ENCODE results near the gene NAV3. TPM values are rescaled to one million over a fixed set of nuclear protein-coding genes. Genes with fewer than 3 reads are reported as not detected.

Gene NAV3
- total RNA-seq, 2 donors from 2014 or later = 0.72 to 1.9 TPM

DNA sequence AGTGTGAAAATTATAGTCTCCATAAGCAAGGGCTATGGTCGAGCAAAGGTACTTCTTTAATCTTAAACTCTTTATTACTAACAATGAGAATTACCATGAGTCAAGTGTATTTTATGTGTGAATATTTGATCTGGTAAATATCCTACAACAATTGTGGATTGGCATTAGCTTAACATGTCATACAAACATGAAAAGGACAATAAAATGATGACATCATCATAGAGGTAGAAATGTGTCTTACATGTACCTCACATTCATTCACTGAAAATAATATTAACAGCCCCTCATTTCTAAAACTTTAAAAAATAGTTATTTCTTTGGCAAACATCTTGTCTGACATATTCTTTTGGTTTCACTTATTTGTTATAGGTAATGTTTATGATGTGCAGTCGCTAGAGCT lies 355.0 kb downstream of the NAV3 start:
- Histone ChIP-seq H3K9me3 (no peaks in the 10 kb centered on the region), H3K27ac (no peak overlapping the region), H3K9ac (ENCODE audit: low read depth in 2 of 2, low read length in 2 of 2) (no peak overlapping the region), H3K27me3 (no peaks in the 10 kb centered on the region), H3K4me3 (no peak overlapping the region), H3K36me3 (no peaks in the 10 kb centered on the region), H3K4me1 (no peaks in the 10 kb centered on the region)
- intact Hi-C loops (cut with DNase I) = no loop called here
- DNase-seq = no peak
- TF ChIP-seq, protein P1, sequence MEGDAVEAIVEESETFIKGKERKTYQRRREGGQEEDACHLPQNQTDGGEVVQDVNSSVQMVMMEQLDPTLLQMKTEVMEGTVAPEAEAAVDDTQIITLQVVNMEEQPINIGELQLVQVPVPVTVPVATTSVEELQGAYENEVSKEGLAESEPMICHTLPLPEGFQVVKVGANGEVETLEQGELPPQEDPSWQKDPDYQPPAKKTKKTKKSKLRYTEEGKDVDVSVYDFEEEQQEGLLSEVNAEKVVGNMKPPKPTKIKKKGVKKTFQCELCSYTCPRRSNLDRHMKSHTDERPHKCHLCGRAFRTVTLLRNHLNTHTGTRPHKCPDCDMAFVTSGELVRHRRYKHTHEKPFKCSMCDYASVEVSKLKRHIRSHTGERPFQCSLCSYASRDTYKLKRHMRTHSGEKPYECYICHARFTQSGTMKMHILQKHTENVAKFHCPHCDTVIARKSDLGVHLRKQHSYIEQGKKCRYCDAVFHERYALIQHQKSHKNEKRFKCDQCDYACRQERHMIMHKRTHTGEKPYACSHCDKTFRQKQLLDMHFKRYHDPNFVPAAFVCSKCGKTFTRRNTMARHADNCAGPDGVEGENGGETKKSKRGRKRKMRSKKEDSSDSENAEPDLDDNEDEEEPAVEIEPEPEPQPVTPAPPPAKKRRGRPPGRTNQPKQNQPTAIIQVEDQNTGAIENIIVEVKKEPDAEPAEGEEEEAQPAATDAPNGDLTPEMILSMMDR (IDR thresholded peaks at IDR 0.05) = no peak

DNA sequence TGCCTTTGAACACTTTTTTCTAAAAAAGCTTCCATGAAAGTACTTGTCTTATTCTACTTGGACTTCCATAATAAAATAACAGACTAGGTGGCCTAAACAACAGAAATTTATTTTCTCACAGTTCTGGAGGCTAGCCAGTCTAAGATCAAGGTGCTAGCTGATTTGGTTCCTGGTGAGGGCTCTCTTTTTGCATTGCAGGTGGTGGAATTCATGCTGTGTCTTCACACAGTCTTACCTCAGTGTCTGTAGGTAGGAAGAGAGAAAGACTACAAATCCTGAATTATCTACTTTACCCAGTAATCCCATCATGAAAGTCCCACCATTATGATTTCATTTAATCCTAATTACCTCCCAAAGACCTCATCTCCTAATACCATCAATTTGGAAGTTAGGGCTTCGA lies 356.0 kb downstream of the NAV3 start:
- H3K9me3 ChIP-seq = no peaks in the 10 kb centered on the region
- H3K4me3 ChIP-seq = no peak overlapping the region
- no peak for DNase-seq
- TF ChIP-seq, protein P1 (IDR thresholded peaks at IDR 0.05) = no peak
- H3K27me3 ChIP-seq = no peaks in the 10 kb centered on the region
- no peaks in the 10 kb centered on the region for H3K4me1 ChIP-seq
- no peak overlapping the region for H3K27ac ChIP-seq
- intact Hi-C loops (cut with DNase I) = no loop called here
- no peak overlapping the region for H3K9ac ChIP-seq (ENCODE audit: low read depth in 2 of 2, low read length in 2 of 2)
- no peaks in the 10 kb centered on the region for H3K36me3 ChIP-seq

DNA sequence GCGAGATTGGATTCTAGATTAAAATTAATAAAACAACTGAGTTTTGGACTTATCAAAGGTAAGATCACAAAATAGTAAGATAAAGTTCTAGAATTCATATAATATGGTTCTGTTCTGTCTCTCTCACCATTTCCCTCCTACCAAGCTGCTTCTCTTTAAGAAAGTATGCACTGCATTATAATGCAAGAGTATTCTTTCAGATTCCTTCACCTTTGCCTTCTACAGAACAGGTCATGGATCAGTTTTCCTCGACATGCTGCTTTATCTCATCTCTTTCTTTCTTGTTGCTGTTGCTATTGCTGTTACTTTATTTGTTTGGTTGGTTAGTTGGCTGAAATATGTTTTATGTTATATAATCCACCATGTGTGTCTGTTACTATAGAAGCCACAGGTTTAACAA lies 357.0 kb downstream of the NAV3 start:
- Histone ChIP-seq H3K4me1 (no peaks in the 10 kb centered on the region), H3K9ac (ENCODE audit: low read depth in 2 of 2, low read length in 2 of 2) (no peak overlapping the region), H3K9me3 (no peaks in the 10 kb centered on the region), H3K36me3 (no peaks in the 10 kb centered on the region), H3K27ac (no peak overlapping the region), H3K27me3 (no peaks in the 10 kb centered on the region), H3K4me3 (no peak overlapping the region)
- intact Hi-C loops (cut with DNase I) = no loop called here
- TF ChIP-seq, protein P1 (IDR thresholded peaks at IDR 0.05) = no peak
- DNase-seq = no peak

DNA sequence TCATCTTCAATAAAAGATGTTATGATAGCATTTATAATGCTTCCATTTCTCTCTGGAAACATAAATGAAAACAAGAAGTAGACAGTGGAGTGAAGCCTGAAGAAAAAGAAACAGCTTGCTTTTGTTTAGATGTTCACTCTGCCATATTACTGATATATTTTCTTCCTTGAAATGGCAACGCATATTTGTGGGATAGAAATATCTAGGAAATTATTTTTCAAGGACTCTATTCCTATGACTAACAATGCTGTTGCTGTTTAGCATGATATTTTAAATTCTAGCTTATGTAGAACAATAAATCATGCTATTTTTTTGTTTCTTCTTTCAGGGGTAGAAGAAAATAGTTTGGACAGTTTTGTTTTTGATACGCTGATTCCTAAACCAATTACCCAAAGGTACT lies 359.0 kb downstream of the NAV3 start:
- TF ChIP-seq, protein P1 (IDR thresholded peaks at IDR 0.05) = no peak
- intact Hi-C loops (cut with DNase I) = no loop called here
- no peak overlapping the region for H3K4me3 ChIP-seq
- no peaks in the 10 kb centered on the region for H3K4me1 ChIP-seq
- DNase-seq = no peak
- H3K36me3 ChIP-seq = no peaks in the 10 kb centered on the region
- no peak overlapping the region for H3K9ac ChIP-seq (ENCODE audit: low read depth in 2 of 2, low read length in 2 of 2)
- no peaks in the 10 kb centered on the region for H3K27me3 ChIP-seq
- H3K9me3 ChIP-seq = no peaks in the 10 kb centered on the region
- no peak overlapping the region for H3K27ac ChIP-seq

DNA sequence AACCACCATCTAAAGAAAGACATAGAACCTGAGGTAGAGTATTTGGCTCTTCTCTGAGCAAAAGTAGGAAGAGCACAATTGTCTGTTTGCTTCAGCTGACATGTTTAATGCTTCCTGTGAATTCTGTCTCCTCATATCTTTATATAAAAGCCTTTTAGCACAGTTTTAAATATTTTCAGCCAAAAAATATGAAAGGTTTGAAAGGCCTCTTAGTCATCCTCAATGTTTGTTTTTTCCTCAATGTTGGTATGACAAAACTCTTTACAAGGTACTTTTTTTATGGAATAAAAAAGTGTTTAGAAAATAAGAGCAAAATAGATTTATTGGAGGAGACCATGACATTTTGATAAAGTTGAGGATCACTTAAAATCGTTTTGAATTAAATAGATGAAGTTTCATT lies 360.9 kb downstream of the NAV3 start:
- Histone ChIP-seq H3K4me1 (no peaks in the 10 kb centered on the region), H3K27ac (no peak overlapping the region), H3K9me3 (no peaks in the 10 kb centered on the region), H3K36me3 (no peaks in the 10 kb centered on the region), H3K4me3 (no peak overlapping the region), H3K9ac (ENCODE audit: low read depth in 2 of 2, low read length in 2 of 2) (no peak overlapping the region), H3K27me3 (no peaks in the 10 kb centered on the region)
- no peak for DNase-seq
- TF ChIP-seq, protein P1 (IDR thresholded peaks at IDR 0.05) = no peak
- intact Hi-C loops (cut with DNase I) = no loop called here

DNA sequence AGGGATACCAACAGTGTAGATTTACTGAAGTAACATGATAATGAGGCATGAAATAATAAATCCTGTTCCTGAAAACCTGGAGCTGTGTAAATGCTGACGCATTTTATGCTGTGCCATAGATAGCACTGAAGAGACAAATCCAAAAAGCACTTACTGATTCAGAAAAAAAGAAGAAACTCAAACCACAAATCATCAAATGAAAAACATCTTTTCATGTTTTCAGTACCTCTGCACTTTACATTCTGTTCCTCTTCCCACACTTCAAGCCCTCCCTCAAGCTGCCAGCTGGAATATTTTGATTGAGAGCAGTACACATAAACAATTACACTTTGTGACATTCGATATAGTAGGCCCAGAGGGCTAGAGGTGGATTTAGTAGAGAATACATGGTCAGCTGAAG lies 362.3 kb downstream of the NAV3 start:
- no peaks in the 10 kb centered on the region for H3K27me3 ChIP-seq
- no peaks in the 10 kb centered on the region for H3K9me3 ChIP-seq
- no peaks in the 10 kb centered on the region for H3K36me3 ChIP-seq
- DNase-seq = no peak
- no peak overlapping the region for H3K4me3 ChIP-seq
- no peak overlapping the region for H3K9ac ChIP-seq (ENCODE audit: low read depth in 2 of 2, low read length in 2 of 2)
- intact Hi-C loops (cut with DNase I) = no loop called here
- H3K4me1 ChIP-seq = no peaks in the 10 kb centered on the region
- no peak overlapping the region for H3K27ac ChIP-seq
- TF ChIP-seq, protein P1 (IDR thresholded peaks at IDR 0.05) = no peak

Measured in colonic mucosa (tissue), 4 donors.